ENCODE measurements around the gene AMT.

The AMT gene

GRCh38 chr3:49465270-49466034, 43.2 kb upstream of the AMT start:
- peak; percentile 21 for DNase-seq (ENCODE audit: low spot score)
- in situ Hi-C loops (cut with MboI; ENCODE audit: low sequenced_read_pairs, unreplicated experiment), result no loop called here
- TF ChIP-seq CTCF (IDR thresholded peaks at IDR 0.05; ENCODE audit: borderline replicate concordance, control extremely low read depth, extremely low read depth, insufficient read depth, missing control alignments), result no peak

GRCh38 chr3:49462222-49462621, 39.9 kb upstream of the AMT start:
- no peak for DNase-seq (ENCODE audit: low spot score)
- no peak for TF ChIP-seq CTCF (IDR thresholded peaks at IDR 0.05; ENCODE audit: borderline replicate concordance, control extremely low read depth, extremely low read depth, insufficient read depth, missing control alignments)
- in situ Hi-C loops (cut with MboI; ENCODE audit: low sequenced_read_pairs, unreplicated experiment), result no loop called here

- in situ Hi-C loops (cut with MboI; ENCODE audit: low sequenced_read_pairs, unreplicated experiment), result no loop called here
- DNase-seq (ENCODE audit: low spot score), result peak; percentile 41
- TF ChIP-seq CTCF (IDR thresholded peaks at IDR 0.05; ENCODE audit: borderline replicate concordance, control extremely low read depth, extremely low read depth, insufficient read depth, missing control alignments), result no peak
These were observed 39.3 kb upstream of the AMT start for GRCh38 chr3:49461443-49462171.

GRCh38 chr3:49460956-49461355, 38.7 kb upstream of the AMT start:
- TF ChIP-seq CTCF (IDR thresholded peaks at IDR 0.05; ENCODE audit: borderline replicate concordance, control extremely low read depth, extremely low read depth, insufficient read depth, missing control alignments), result no peak
- in situ Hi-C loops (cut with MboI; ENCODE audit: low sequenced_read_pairs, unreplicated experiment), result no loop called here
- DNase-seq (ENCODE audit: low spot score), result no peak

GRCh38 chr3:49460188-49460890, 38.1 kb upstream of the AMT start:
- in situ Hi-C loops (cut with MboI; ENCODE audit: low sequenced_read_pairs, unreplicated experiment), result no loop called here
- DNase-seq (ENCODE audit: low spot score), result no peak
- TF ChIP-seq CTCF (IDR thresholded peaks at IDR 0.05; ENCODE audit: borderline replicate concordance, control extremely low read depth, extremely low read depth, insufficient read depth, missing control alignments), result no peak

GRCh38 chr3:49456466-49456865, 34.2 kb upstream of the AMT start:
- no peak for TF ChIP-seq CTCF (IDR thresholded peaks at IDR 0.05; ENCODE audit: borderline replicate concordance, control extremely low read depth, extremely low read depth, insufficient read depth, missing control alignments)
- DNase-seq (ENCODE audit: low spot score), result no peak
- in situ Hi-C loops (cut with MboI; ENCODE audit: low sequenced_read_pairs, unreplicated experiment), result no loop called here

All from GM13976 (cell line).